HG03442 (cell line): ENCODE measurements around the gene PIK3R5.
"Not testable (repeated sequence)": the region's sequence is repeated elsewhere in the genome, so short reads cannot be mapped to it uniquely, and the experiment has no call there.

Source experiments
- ATAC-seq: cut with Tn5 transposase; IDR thresholded peaks from one replicate; pipeline ENCODE4 v1.9.1; 2021; ENCODE audit warnings: mild to moderate bottlenecking, moderate library complexity; ENCODE audit not compliant: unreplicated experiment

The PIK3R5 gene

DNA sequence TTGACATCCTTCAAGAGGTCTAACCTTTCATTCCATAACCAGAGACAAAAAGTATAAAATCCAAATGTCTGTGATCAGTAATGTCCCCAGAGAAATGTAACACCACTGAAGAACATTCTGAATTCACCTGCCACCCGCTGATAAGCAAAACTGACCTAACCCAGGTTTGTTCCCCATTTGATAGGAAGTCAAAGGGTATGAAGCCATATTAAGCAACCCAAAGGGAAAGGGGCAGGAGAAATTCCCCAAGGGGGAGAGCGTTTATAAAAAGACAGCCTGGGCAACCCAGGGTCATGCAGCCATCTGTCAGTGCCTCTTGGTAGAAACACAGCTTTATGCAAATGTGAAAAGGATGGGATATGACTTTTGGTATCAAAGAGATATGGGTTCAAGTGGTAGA is 67.4 kb downstream of the PIK3R5 start:
- ATAC-seq = no peak

DNA sequence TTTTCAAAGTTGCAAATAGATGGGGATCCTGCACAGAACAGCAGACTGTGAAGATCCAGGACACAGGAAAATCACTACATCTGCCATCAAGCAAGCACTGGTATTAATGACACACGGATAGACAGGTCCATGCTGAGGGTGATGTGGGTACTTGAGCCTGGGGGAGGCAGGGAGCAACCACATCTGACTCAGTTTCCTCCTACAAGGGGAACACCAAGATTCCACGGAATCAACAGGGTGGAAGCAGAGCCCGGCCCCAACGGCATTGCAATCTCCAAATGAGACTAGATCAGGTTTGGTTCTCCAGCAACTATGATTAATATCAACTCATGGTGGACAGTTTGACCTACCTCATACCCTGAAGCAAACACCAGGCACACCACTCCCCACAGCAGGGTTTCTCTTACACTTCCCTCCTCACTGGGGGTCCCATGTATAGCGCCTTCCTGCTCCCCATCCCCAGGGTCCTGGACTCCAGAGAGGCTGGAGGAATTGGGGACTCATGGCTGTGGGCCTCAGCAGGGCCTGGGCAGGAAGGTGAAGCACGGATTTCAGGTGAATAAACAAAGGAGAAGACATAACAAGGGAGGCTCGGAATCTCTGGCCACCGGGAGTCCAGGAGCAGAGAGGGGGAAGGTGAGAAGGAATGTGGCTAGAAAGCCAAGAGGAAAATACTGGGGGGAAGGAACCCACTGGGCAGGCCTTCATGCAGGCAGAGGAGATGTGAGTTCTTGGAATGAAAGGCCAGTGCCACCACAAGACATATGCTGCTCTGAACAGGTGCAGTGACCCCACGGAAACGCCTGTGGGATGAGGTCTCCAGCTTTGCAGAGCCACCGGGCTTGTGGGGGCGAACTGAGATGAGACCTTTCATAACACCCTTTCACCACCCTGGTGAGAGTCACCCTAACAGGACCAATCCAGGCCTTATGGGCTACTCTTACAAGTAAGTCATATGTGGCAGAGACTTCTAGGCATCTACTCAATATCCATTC is 68.6 kb downstream of the PIK3R5 start:
- ATAC-seq = no peak

DNA sequence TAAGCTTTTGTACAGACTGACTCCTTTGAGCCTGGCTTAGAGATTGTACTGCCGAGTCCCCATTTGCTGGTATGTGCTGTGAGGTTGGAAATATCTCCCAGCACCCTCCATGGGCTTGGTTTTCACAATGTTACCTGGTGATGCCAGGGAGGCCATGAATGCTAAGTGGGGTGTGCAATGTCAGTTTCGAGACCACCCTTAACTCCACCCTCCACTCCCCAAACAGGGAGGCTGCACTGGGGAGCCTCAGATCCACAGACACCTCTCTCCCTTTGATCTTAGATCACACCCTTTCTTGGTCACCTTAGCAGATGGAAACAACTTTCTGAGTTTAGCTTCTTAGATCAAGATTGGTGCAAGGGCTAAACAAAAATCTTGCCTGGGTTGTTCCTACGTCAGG is 69.4 kb downstream of the PIK3R5 start:
- ATAC-seq = no peak

DNA sequence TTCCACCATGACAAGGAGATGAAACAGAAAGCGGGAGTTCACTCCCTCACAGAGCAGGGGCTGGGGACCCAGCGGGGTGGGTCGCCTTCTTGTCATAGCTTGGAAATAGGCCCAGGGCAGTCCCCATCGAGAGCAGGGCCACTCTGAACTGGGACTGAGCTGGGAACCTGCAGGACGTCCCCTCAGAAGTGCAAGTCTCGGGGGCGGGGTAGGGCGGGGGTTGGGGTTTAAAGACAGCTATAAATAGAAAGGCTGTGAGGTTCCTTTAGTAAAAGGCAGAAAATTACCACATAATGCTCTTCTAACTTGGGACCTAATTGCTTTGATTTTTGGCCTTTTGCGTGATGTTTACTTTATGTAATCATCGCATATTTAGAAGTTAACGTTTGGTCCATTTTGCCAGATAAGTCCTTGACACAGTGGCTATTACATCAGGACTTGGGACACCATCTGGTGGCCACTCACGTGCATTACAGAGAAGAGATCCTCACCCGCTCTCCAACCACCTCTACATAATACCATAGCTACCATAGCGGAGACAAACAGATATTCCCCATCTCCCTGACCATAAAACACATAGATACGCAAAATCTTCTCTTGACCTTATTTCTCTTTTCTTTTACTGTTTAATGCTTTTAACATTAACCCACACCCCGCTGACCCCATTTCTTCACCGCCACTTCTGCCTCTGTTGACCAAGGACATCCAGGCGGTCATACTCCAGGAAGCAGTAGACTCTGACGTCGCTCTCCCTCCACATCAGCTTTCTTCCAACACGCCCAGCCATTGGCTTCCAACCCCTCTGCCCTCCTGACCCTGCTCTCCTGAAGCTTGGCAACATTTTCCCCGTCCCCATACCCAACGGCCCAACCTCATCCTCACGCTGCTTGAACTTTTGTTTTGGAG is 70.6 kb downstream of the PIK3R5 start:
- ATAC-seq = no peak

DNA sequence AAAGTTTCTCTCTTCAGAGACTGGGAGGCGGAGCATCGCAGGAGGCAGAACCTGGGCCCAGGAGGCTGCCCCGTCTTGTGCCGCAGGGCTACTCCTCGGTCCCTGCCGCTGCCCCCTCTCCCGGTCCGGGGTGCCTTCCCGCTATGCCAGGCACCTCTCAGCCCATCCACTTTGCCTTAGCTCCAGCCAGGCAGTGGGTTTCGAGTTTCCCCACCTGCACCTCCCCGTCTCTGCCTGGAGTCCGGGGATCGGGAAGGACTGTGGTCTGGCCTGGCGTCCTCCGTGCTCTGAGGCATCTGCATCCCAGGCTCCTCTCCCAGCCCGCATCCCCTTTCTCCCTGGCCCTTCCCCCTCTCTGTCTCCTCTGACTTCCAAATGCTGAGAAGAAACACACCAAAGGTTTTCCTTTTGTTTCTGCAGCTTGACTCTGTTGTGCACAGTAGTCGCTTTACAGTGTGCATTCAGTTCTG is 71.3 kb downstream of the PIK3R5 start:
- ATAC-seq = no peak

DNA sequence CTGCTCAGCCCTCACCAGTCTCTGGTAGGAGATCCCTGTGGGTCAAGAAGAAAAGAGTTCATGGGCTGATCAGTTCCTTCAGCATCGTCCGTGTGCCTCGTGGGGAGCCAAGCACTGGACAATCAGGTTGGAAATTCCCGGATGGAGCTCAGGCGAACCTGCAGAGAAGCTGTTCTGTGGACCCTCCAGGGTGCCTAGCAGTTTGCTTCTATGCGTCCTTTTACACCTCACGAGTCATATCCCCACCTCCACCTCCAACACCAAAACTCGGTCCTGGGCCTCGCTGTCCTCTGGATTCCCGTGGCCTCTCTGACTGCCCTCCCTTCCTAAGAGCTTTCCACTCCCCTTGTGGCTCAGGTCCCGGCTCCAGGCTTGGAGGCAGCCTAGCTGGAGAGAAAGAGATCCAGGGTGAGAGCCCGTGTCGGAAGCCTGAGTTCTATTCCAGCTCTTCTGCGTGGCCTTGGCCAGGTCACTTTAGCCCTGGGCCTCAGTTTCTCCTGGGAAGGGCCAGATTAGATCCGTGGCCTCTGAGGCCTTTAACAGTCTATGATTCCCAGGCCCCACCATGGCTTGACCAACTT is 71.8 kb downstream of the PIK3R5 start:
- no peak for ATAC-seq

DNA sequence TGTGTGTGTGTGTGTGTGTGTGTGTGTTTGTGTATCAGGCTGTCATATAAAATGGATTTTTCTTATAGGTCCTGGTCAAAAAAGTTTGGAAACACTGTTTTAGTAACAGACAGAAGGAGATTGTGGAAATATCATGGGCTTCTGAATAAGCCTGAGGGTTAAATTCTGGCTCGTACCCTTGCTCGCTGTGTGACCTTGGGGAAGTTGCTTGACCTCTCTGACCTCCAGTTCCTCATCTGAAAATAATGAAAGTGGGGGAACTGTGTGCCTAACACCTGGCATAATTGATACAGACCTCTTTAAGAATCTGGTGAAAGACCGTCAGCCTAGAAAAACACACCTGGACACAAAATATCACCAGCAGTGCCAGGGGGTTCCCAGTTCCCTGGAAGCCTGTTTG is 72.4 kb downstream of the PIK3R5 start:
- no peak for ATAC-seq

DNA sequence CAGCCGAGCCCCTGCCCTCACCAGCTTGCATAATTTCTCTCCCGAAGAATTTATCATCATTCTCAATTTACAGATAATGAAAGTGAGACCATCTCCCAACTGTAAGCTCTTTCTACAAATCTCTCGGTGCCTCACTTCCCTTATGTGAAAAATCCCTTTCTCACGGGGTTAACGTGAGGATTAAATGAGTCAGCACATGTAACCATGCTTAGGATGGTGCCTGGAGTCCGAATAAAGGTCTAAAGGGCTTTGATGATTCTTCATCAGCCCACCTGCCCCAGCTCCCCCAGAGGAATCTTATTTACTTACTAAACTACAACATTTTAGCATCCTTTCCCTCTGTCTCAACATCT is 73.2 kb downstream of the PIK3R5 start:
- ATAC-seq = no peak

DNA sequence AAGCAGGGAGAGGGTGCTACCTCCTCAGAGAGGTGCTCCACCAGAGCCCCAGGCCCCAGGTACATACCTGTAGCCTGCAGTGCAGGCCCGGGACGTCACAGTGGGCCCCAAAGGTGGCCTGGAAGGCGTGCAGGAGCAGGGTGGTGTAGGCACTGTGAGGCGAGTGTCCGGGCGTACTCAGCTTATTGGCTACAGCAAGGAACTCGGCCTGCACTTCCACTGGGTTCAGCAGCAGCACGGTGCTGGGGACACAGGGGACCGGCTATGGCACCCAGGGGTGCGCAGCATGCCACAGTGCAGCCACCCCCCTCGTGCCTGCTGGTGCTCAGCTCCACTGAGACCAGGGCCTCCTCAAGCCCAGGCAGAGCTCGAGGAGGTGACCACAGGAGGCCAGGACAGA is 74.8 kb downstream of the PIK3R5 start:
- ATAC-seq = no peak

DNA sequence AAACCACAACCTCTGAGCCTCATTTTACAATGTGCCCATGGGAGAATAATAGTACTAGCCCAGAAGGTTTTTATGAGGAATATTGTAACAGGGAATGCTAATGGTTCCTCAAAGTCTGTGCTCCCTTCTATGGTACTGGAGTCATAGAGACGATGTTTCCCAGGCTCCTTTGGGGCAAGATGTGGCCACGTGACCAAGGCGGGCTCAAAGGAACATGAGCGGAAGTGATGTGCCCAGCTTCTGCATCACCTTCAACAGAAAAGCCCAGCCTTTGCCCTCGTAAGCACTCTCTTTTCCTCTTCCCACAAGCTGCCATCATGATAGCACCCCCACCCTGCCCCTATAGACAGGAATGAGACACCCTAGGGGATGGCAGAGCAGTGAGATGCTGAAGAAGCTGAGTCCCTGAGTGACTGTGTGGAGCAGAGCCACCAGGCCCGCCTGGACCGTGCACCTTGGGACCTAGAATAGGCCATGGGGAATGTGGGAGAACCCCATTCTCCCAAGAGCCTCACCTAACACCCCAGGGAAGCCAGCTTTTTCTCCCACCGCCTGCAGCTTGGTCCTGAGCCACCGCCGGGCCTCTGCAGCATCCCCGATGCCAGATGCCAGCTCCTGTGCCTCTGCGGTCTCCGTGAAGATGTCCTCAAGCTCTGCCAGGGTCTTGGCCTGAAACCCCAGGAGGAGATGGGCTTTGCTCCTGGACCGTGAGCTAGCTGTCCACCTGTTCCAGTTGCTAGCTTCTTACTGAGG is 75.9 kb downstream of the PIK3R5 start:
- ATAC-seq = no peak

DNA sequence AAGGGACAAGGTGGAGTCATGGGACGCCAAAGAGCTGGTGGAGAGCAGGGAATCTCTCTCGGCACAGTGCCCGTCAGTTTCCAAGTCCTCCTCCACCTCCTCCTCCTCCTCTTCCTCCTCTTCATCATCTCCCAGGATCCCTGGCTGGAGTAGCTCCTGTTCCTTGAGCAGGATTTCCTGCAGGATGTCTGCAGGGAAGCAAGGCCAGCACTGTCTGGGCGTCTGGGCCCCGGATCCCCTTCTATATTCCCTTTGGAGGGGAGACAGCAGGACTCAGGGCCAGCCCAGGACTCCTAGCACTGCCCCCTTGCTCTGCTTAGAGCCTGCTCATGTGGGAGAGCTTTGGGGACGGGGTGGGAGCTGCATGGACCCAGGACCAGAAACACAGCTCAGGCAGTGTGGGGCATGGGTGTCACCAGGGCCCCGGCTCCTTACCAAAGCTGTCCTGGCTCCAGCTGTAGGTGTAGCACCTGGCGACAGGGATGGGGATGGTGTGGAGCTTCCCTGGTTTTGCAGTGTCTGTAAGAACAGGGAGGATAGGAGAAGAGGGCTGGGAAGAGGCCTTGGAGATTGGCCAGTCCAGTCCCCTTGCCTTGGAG is 76.7 kb downstream of the PIK3R5 start:
- ATAC-seq = no peak

DNA sequence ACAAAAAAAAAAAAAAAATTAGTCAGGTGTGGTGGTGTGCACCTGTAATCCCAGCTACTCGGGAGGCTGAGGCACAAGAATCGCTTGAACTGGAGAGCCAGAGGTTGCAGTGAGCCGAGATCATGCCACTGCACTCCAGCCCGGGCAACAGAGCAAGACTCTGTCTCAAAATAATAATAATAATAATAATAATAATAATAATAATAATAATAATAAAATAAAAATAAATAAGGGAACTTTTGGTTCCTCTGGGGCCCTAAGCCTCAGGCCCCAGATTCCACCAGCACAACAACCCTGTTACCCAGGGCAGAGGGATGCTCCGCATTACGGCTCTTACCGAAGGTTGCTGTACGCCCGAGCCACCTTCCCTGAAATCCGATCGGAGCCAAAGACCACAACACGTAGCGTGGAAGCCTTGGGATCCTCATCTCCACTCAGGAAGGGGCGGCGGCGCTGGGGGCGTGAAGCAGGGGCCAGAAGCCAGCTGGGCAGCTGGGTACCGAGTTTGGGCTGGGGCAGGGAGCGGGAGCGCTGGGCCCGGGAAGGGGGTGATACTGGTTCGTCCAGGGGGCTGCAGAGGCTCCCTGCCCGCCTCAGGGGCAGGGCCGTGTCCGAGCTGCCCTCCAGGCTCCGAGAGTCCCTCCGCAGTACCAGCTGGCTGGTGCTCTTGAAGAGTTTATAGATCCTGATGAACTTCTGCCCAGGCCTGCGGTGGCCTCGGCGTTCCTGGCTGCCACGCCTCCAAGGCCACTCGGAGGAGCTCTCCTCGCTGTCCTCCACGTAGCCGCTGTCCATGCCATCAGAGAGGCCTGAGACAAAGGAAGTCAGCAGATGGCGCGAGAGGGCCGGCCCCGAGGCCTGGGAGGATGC is 77.4 kb downstream of the PIK3R5 start:
- ATAC-seq = no peak

DNA sequence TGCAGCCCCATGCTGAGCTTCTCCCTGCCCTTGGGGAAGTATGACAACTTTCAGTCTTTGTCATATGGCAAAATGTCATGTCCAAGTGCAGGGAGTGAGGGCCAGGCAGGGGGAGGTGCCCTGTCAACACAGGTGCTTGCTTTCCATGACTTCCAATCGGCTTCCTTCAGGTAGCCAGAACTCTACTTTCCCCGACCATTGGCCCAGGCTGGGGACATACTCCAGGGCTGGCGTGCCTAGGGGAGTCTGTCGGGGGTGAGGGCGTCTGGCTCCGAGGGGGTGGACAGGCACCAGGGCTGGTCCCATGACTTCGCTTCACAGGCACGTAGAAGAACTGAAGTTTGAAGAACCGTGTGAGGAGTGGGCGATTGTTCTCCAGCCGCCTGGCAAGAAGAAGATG is 78.2 kb downstream of the PIK3R5 start:
- ATAC-seq = no peak

DNA sequence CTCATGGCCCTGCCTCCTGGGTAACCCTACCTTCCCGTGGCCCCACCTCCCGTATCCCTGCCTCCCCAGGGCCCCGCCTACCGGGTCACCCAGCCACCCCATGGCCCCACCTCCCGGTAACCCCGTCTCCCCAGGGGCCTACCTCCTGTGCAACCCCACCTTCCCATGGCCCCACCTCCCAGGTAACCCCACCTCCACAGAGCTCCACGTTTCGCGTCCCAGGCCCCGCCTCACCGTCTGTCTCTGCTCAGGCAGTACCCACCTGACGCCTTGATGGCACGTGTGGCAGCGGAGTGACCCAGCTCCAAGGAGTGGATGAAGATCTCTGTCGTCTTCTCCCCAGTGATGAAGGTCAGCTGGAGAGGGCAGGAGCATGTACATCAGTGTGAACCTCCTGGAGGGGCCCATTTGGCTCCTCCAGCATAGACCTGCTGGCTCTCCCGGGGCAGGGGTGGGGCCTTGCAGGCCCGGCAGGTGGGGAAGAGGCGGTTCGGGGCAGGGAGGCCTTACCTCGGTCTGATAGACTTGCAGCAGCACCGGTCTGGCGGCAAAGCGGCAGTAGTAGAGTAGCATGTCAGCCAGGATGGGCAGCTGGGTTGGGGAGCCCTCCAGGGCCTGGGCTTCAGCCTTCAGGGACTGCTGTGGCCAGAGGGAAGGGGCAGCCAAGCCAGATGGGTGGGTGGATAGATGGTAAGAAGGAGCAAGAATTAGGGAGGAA is 79.4 kb downstream of the PIK3R5 start:
- no peak for ATAC-seq

DNA sequence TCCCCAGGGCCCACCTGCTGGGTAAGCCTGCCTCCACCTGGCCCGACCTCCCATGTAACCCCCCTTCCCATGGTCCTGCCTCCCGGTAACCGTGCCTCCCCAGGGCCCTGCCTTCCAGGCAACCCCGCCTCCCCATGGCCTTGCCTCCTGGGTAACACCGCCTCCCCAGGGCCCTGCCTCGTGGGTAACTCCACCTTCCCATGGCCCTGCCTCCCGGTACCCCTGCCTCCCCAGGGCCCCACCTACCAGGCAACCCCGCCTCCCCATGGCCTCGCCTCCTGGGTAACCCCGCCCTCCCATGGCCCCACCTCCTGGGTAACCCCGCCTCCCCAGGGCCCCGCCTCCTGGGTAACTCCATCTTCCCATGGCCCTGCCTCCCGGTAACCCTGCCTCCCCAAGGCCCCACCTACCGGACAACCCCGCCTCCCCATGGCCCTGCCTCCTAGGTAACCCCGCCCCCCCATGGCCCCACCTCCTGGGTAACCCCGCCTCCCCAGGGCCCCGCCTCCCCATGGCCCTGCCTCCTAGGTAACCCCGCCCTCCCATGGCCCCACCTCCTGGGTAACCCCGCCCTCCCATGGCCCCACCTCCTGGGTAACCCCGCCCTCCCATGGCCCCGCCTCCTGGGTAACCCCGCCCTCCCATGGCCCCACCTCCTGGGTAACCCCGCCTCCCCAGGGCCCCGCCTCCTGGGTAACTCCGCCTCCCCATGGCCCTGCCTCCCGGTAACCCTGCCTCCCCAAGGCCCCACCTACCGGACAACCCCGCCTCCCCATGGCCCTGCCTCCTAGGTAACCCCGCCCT is 80.1 kb downstream of the PIK3R5 start:
- ATAC-seq = not testable (repeated sequence)

DNA sequence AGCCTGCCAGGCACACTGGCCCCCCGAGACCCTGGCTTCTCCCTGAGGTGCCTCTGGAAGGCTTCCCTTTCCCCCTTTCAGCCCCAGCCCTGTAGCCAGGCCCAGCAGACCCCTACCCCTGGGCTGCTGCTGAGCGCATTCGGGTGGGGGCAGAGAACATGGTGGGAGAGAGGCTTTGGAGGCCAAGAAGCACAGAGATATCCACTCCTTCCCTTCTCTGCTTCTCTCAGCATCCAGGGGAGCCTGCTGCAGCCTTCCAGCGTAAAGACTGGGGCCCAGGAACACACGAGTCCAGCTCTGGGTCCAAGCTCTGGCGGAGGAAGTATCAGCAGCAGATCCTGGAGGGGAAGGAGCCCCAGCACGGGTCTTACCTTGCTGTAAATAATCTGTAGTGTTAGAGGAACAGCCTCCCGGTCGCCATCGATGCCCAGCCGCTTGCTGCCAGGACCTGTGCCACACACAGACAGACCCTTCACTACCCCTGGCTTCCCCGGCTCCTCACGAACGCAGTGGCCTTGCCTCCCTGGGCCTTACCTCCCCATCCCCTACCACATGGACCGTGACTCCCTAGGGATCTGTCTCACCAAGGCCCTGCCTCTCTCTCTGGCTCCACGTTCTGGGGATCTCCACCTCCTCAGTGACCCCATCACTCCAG is 81.0 kb downstream of the PIK3R5 start:
- ATAC-seq = no peak

DNA sequence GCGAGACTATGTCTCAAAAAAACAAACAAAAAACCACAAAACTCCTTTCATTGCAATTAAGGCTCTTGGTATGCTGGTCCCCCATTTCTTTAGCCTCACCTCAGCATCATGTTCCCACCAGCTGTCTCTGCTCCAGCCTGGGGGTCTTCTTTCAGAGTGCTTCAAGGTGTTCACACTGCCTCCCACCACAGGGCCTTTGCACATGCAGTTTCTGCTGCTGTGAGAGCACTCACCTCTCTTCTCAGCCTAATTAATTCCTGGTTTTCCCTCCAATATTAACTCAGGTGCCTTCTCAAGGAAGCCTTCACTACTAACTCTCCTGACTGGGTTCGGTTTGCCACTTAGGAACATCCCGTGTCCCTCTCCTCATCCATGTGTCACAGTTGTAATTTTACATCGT is 82.2 kb downstream of the PIK3R5 start:
- ATAC-seq = no peak
